Mesenteric fat pad (tissue), 1 donor: ENCODE results near the gene COX19. TPM values are rescaled to one million over a fixed set of nuclear protein-coding genes. Genes with fewer than 3 reads are reported as not detected.

Source experiments
- DNase-seq: peaks from one replicate; pipeline ENCODE4 v3.0.0-alpha.2; 2020; ENCODE audit warnings: low spot score
- total RNA-seq: library from RNA; stranded (reverse); fragmentation: NEBNext Ultra II Directional; extraction: Animal tissue kit (Norgen Biotek cat#: 25700); gene quantifications from one replicate; pipeline ENCODE4 v1.2.1, GENCODE V29; 2021
- donor health status: DM: yes; HTN: yes; CAD: no.

COX19 gene
- total RNA-seq, 1 donor from 2014 or later = 6.3 TPM

GRCh38 chr7:992709-993607 is 17.6 kb upstream of the COX19 start:
- peak; percentile 99 for DNase-seq

- DNase-seq = no peak
Measured at GRCh38 chr7:991729-992656, 16.6 kb upstream of the COX19 start.

- no peak for DNase-seq
Measured at GRCh38 chr7:990933-991728, 15.8 kb upstream of the COX19 start.

GRCh38 chr7:990352-990932 is 15.1 kb upstream of the COX19 start:
- DNase-seq = no peak

GRCh38 chr7:988963-989529 is 13.7 kb upstream of the COX19 start:
- no peak for DNase-seq

- DNase-seq = no peak
Measured at GRCh38 chr7:988426-988911, 13.1 kb upstream of the COX19 start.

- DNase-seq = no peak
Measured at GRCh38 chr7:987909-988308, 12.6 kb upstream of the COX19 start.

GRCh38 chr7:986766-987751 is 11.7 kb upstream of the COX19 start:
- DNase-seq = no peak

- no peak for DNase-seq
Measured at GRCh38 chr7:985915-986741, 10.8 kb upstream of the COX19 start.

GRCh38 chr7:985127-985416 is 9.7 kb upstream of the COX19 start:
- no peak for DNase-seq

GRCh38 chr7:984361-985126 is 9.2 kb upstream of the COX19 start:
- no peak for DNase-seq

- DNase-seq = no peak
Measured at GRCh38 chr7:983616-984071, 8.3 kb upstream of the COX19 start.

- DNase-seq = no peak
Measured at GRCh38 chr7:983004-983615, 7.8 kb upstream of the COX19 start, which contains the start of gene CYP2W1. CYP2W1 (plus strand) TSS chr7:983181; CDS start chr7:983212, 31 bp downstream.

- no peak for DNase-seq
Measured at GRCh38 chr7:982511-983003, 7.2 kb upstream of the COX19 start.

GRCh38 chr7:981793-982510 is 6.6 kb upstream of the COX19 start:
- no peak for DNase-seq
